ENCODE results near the gene IGFBP5.

The IGFBP5 gene

GRCh38 chr2:216688731-216689340, 6.5 kb downstream of the IGFBP5 start:
- TF ChIP-seq CTCF (IDR thresholded peaks at IDR 0.05), result no peak
- H3K9me3 ChIP-seq, result no peaks in the 10 kb centered on the region
- peaks cover 0 to 69% (median 64%) of the 10 kb centered on the region in 4 donors for H3K4me1 ChIP-seq
- peak overlapping the region; percentile 86 to 88 for H3K27ac ChIP-seq
- peak overlapping the region; percentile 8 to 71 for H3K4me3 ChIP-seq
- H3K36me3 ChIP-seq, result peaks cover 0 to 33% (median 24%) of the 10 kb centered on the region in 3 donors
- H3K27me3 ChIP-seq, result no peaks in the 10 kb centered on the region
- DNase-seq, result peak; percentile 59 to 86
- intact Hi-C loops (cut with DNase I; ENCODE audit: low total_unique reads), result no loop called here

GRCh38 chr2:216687646-216688045, 7.7 kb downstream of the IGFBP5 start:
- intact Hi-C loops (cut with DNase I; ENCODE audit: low total_unique reads), result no loop called here
- H3K4me3 ChIP-seq, result no peak overlapping the region
- no peaks in the 10 kb centered on the region for H3K27me3 ChIP-seq
- H3K4me1 ChIP-seq, result peaks cover 0 to 80% (median 75%) of the 10 kb centered on the region in 4 donors
- peaks cover 0 to 33% (median 24%) of the 10 kb centered on the region in 3 donors for H3K36me3 ChIP-seq
- H3K27ac ChIP-seq, result peak overlapping the region; percentile 86 to 88
- H3K9me3 ChIP-seq, result no peaks in the 10 kb centered on the region
- TF ChIP-seq CTCF (IDR thresholded peaks at IDR 0.05), result no peak
- peak in 1 of 2 donors; percentile 66 for DNase-seq

- peak in 1 of 2 donors; percentile 54 for DNase-seq
- no peak overlapping the region for H3K4me3 ChIP-seq
- peaks cover 0 to 85% (median 78%) of the 10 kb centered on the region in 4 donors for H3K4me1 ChIP-seq
- TF ChIP-seq CTCF (IDR thresholded peaks at IDR 0.05), result no peak
- H3K36me3 ChIP-seq, result peaks cover 0 to 33% (median 24%) of the 10 kb centered on the region in 3 donors
- peak overlapping the region; percentile 86 to 88 for H3K27ac ChIP-seq
- H3K9me3 ChIP-seq, result no peaks in the 10 kb centered on the region
- intact Hi-C loops (cut with DNase I; ENCODE audit: low total_unique reads), result no loop called here
- no peaks in the 10 kb centered on the region for H3K27me3 ChIP-seq
Measured at GRCh38 chr2:216687111-216687510, 8.2 kb downstream of the IGFBP5 start.

GRCh38 chr2:216685327-216685875, 9.9 kb downstream of the IGFBP5 start:
- intact Hi-C loops (cut with DNase I; ENCODE audit: low total_unique reads), result no loop called here
- H3K4me1 ChIP-seq, result peaks cover 0 to 100% (median 92%) of the 10 kb centered on the region in 4 donors
- peaks cover 0 to 33% (median 24%) of the 10 kb centered on the region in 3 donors for H3K36me3 ChIP-seq
- peak overlapping the region; percentile 86 to 88 for H3K27ac ChIP-seq
- no peaks in the 10 kb centered on the region for H3K27me3 ChIP-seq
- TF ChIP-seq CTCF (IDR thresholded peaks at IDR 0.05), result no peak
- peak in 1 of 2 donors; percentile 64 for DNase-seq
- no peaks in the 10 kb centered on the region for H3K9me3 ChIP-seq
- no peak overlapping the region for H3K4me3 ChIP-seq

DNA sequence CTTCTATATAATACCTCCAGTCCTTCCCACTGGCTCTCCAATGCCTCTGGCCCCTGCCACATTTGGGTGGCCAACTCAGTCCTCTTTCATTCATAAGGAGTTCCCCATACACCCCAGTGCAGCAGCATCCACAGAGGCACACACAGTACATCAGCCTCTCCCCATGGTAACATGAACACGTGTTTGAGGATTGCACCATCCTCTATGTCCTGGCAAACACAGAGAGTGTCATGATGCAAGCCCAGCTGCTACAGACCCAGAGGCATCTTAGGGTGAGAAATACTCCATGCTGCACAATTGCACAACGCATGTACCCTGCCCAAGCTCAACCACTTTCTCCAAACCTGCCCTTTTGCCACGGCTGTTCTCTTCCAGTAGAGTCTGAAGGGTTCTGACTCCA, 11.5 kb downstream of the IGFBP5 start:
- intact Hi-C loops (cut with DNase I; ENCODE audit: low total_unique reads), result no loop called here
- Histone ChIP-seq H3K27ac (peak overlapping the region; percentile 86 to 88), H3K4me1 (peaks cover 0 to 100% (median 87%) of the 10 kb centered on the region in 4 donors)

More for the DNA sequence above, 11.5 kb downstream of the IGFBP5 start:
- DNase-seq, result peak; percentile 92 to 94
- Histone ChIP-seq H3K9me3 (no peaks in the 10 kb centered on the region), H3K36me3 (peaks cover 0 to 35% (median 26%) of the 10 kb centered on the region in 3 donors), H3K4me3 (no peak overlapping the region), H3K27me3 (no peaks in the 10 kb centered on the region)
- TF ChIP-seq CTCF (IDR thresholded peaks at IDR 0.05), result no peak

All from tibial artery (tissue), 4 donors.